WTC11 (cell line): ENCODE results near the gene IQCE. TPM values are rescaled to one million over a fixed set of nuclear protein-coding genes. Genes with fewer than 3 reads are reported as not detected.

Source experiments
- ATAC-seq: fragments of 200-7000 bp; cut with Tn5 transposase; 2 replicates; pipeline ENCODE4 v1.10.0; 2021; ENCODE audit warnings: mild to moderate bottlenecking, moderate library complexity
- CTCF ChIA-PET: fragments of 300-600 bp; sonication (Branson Sonifier 250); formaldehyde crosslinking; loops from one replicate; lab custom pipeline; 2021; ENCODE audit warnings: antibody characterized with exemption; lab: Charles Lee
- POLR2A ChIA-PET: fragments of 350-600 bp; sonication (Branson Sonifier 250); formaldehyde crosslinking; loops from one replicate; lab custom pipeline; 2021; ENCODE audit warnings: antibody characterized with exemption; lab: Charles Lee
- DNase-seq: peaks from one replicate; pipeline ENCODE4 v3.0.0; 2021; ENCODE audit warnings: low spot score
- H3K27ac Mint-ChIP-seq: 2 replicates; pipeline ENCODE4 v1.8.0; 2021; ENCODE audit warnings: mixed read lengths
- H3K27me3 Mint-ChIP-seq: 2 replicates; pipeline ENCODE4 v1.8.0; 2021; ENCODE audit warnings: low read depth, mild to moderate bottlenecking, moderate library complexity, mixed read lengths
- H3K36me3 Mint-ChIP-seq: 2 replicates; pipeline ENCODE4 v1.8.0; 2021; ENCODE audit warnings: mixed read lengths
- H3K4me1 Mint-ChIP-seq: 2 replicates; pipeline ENCODE4 v1.8.0; 2022; ENCODE audit warnings: mixed read lengths
- H3K4me3 Mint-ChIP-seq: 2 replicates; pipeline ENCODE4 v1.8.0; 2021; ENCODE audit warnings: mild to moderate bottlenecking, moderate library complexity, mixed read lengths
- H3K9me3 Mint-ChIP-seq: 2 replicates; pipeline ENCODE4 v1.8.0; 2021; ENCODE audit warnings: mixed read lengths
- CREM ChIP-seq: sonication (generic); formaldehyde crosslinking; IDR thresholded peaks from 2 replicates; pipeline ENCODE4 v1.8.1; 2022; ENCODE audit warnings: mild to moderate bottlenecking, missing genetic modification reagents, moderate library complexity
- CTCF ChIP-seq: fragments of 200-600 bp; IDR thresholded peaks from 2 replicates; pipeline ENCODE4 v1.8.0; 2022; ENCODE audit warnings: antibody characterized with exemption
- E2F5 ChIP-seq: sonication (generic); formaldehyde crosslinking; IDR thresholded peaks from 2 replicates; pipeline ENCODE4 v1.8.1; 2022; ENCODE audit warnings: mild to moderate bottlenecking, moderate library complexity, missing genetic modification reagents
- ELF4 ChIP-seq: sonication (generic); formaldehyde crosslinking; IDR thresholded peaks from 2 replicates; pipeline ENCODE4 v1.8.1; 2022; ENCODE audit warnings: low read depth, mild to moderate bottlenecking, moderate library complexity, missing genetic modification reagents
- FOXJ3 ChIP-seq: sonication (generic); formaldehyde crosslinking; IDR thresholded peaks from 2 replicates; pipeline ENCODE4 v1.9.0; 2021; ENCODE audit warnings: missing genetic modification reagents, mild to moderate bottlenecking, borderline replicate concordance
- KAT7 ChIP-seq: sonication (generic); formaldehyde crosslinking; IDR thresholded peaks from 2 replicates; pipeline ENCODE4 v1.8.1; 2023; ENCODE audit warnings: missing genetic modification reagents, mild to moderate bottlenecking, borderline replicate concordance
- MYBL2 ChIP-seq: sonication (generic); formaldehyde crosslinking; IDR thresholded peaks from 2 replicates; pipeline ENCODE4 v1.8.1; 2023; ENCODE audit warnings: mild to moderate bottlenecking, moderate library complexity, missing genetic modification reagents
- RORB ChIP-seq: fragments of 250-450 bp; sonication (Bioruptor Pico); IDR thresholded peaks from 2 replicates; pipeline ENCODE4 v1.9.0; 2021; ENCODE audit warnings: mild to moderate bottlenecking
- TEAD1 ChIP-seq: sonication (generic); formaldehyde crosslinking; IDR thresholded peaks from 2 replicates; pipeline ENCODE4 v1.8.0; 2022; ENCODE audit warnings: mild to moderate bottlenecking, missing genetic modification reagents
- ZBTB21 ChIP-seq: sonication (generic); formaldehyde crosslinking; IDR thresholded peaks from 2 replicates; pipeline ENCODE4 v1.8.1; 2023; ENCODE audit warnings: mild to moderate bottlenecking, missing genetic modification reagents, borderline replicate concordance
- ZNF423 ChIP-seq: fragments of 250-450 bp; sonication (Bioruptor Pico); IDR thresholded peaks from 2 replicates; pipeline ENCODE4 v2.1.2; 2022; ENCODE audit warnings: mild to moderate bottlenecking, moderate library complexity
- ZNF425 ChIP-seq: fragments of 250-450 bp; sonication (Bioruptor Pico); conservative IDR thresholded peaks from 2 replicates; pipeline ENCODE4 v1.9.0; 2021; ENCODE audit warnings: mild to moderate bottlenecking
- ZSCAN18 ChIP-seq: fragments of 250-450 bp; sonication (Bioruptor Pico); IDR thresholded peaks from 2 replicates; pipeline ENCODE4 v2.1.2; 2022; ENCODE audit warnings: mild to moderate bottlenecking, moderate library complexity
- total RNA-seq: library from RNA; stranded (reverse); gene quantifications from 3 replicates; pipeline ENCODE4 v1.2.3, GENCODE V29; 2021
- TF ChIP-seq, protein P1 (sequence below): sonication (generic); formaldehyde crosslinking; IDR thresholded peaks from 2 replicates; pipeline ENCODE4 v1.8.0; 2022; ENCODE audit warnings: mild to moderate bottlenecking, missing genetic modification reagents
- TF ChIP-seq, protein P2 (sequence below): sonication (generic); formaldehyde crosslinking; IDR thresholded peaks from 2 replicates; pipeline ENCODE4 v1.8.0; 2022; ENCODE audit warnings: mild to moderate bottlenecking, missing genetic modification reagents
- TF ChIP-seq, protein P3 (sequence below): fragments of 250-450 bp; sonication (Bioruptor Pico); IDR thresholded peaks from 2 replicates; pipeline ENCODE4 v1.9.0; 2021; ENCODE audit warnings: mild to moderate bottlenecking
- TF ChIP-seq, protein P4 (sequence below): sonication (generic); formaldehyde crosslinking; IDR thresholded peaks from 2 replicates; pipeline ENCODE4 v1.8.1; 2022; ENCODE audit warnings: mild to moderate bottlenecking, missing genetic modification reagents, moderate library complexity, borderline replicate concordance
- TF ChIP-seq, protein P5 (sequence below): fragments of 250-450 bp; sonication (Bioruptor Pico); IDR thresholded peaks from 2 replicates; pipeline ENCODE4 v1.9.0; 2021; ENCODE audit warnings: moderate library complexity, mild to moderate bottlenecking, inconsistent platforms, borderline replicate concordance

IQCE gene
- total RNA-seq, 1 experiment from 2014 or later: 4.4 TPM

DNA sequence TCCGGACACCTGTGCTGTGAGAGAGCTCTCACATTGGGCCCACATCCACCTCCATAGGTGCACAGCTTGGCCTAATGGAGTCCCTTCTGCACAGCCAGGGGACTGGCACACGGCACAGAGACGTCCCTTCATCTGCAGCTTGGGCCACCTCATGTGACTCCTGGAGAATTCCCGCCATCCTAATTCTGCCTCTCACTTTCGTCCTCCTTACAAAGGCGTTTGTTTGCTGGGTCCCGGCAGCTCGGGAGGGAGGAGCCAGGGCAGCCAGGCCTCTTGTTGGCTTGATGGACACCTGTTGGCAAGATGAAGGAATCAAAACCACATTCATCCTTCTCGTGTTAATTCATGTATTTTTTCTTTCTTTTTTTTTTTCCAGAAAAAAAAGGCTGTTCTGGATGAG, 42.3 kb downstream of the IQCE start (continued):
- TF ChIP-seq ZSCAN18 (CRISPR knock-in tag) (no peak), FOXJ3 (CRISPR knock-in tag) (no peak), MYBL2 (CRISPR knock-in tag) (no peak), ZBTB21 (no peak), TEAD1 (CRISPR knock-in tag) (no peak), KAT7 (no peak)
- TF ChIP-seq, protein P1, sequence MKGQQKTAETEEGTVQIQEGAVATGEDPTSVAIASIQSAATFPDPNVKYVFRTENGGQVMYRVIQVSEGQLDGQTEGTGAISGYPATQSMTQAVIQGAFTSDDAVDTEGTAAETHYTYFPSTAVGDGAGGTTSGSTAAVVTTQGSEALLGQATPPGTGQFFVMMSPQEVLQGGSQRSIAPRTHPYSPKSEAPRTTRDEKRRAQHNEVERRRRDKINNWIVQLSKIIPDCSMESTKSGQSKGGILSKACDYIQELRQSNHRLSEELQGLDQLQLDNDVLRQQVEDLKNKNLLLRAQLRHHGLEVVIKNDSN: 0 out of 2 replicates have a peak, but pooled peaks have one; percentile 18

DNA sequence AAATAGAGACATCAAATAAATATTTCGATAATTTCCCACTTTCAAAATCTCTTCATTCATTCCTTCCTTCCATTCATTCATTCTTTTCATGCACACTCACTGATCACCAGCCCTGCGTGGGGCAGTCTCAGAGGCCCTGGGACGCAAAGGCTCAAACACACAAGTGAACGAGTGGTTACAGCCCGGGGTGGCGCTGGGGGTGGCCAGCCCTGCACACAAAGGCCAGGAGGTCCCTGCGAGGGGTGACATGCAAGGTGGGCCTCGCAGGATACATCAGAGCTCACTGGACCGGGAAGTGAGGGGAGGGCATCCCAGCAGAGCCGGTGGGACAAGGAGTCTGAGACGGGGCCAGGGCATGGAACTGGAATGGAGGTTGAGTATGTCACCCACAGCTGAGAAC, 43.1 kb downstream of the IQCE start:
- CTCF ChIA-PET: interaction anchor here (1.4 to 2.3 kb wide), 3 partner anchors 10 to 133 kb away, joined by 3 to 7 read pairs (median 4); no protein-coding TSS in a partner anchor
- no peaks in the 10 kb centered on the region; the same call in 1 of the 2 replicates for H3K4me1 Mint-ChIP-seq
- H3K27ac Mint-ChIP-seq: no peak overlapping the region; the same call in 1 of the 2 replicates
- TF ChIP-seq, protein P2, sequence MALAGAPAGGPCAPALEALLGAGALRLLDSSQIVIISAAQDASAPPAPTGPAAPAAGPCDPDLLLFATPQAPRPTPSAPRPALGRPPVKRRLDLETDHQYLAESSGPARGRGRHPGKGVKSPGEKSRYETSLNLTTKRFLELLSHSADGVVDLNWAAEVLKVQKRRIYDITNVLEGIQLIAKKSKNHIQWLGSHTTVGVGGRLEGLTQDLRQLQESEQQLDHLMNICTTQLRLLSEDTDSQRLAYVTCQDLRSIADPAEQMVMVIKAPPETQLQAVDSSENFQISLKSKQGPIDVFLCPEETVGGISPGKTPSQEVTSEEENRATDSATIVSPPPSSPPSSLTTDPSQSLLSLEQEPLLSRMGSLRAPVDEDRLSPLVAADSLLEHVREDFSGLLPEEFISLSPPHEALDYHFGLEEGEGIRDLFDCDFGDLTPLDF: no peak
- TF ChIP-seq CREM (CRISPR knock-in tag) (no peak), E2F5 (no peak), CTCF (no peak)
- TF ChIP-seq, protein P3, sequence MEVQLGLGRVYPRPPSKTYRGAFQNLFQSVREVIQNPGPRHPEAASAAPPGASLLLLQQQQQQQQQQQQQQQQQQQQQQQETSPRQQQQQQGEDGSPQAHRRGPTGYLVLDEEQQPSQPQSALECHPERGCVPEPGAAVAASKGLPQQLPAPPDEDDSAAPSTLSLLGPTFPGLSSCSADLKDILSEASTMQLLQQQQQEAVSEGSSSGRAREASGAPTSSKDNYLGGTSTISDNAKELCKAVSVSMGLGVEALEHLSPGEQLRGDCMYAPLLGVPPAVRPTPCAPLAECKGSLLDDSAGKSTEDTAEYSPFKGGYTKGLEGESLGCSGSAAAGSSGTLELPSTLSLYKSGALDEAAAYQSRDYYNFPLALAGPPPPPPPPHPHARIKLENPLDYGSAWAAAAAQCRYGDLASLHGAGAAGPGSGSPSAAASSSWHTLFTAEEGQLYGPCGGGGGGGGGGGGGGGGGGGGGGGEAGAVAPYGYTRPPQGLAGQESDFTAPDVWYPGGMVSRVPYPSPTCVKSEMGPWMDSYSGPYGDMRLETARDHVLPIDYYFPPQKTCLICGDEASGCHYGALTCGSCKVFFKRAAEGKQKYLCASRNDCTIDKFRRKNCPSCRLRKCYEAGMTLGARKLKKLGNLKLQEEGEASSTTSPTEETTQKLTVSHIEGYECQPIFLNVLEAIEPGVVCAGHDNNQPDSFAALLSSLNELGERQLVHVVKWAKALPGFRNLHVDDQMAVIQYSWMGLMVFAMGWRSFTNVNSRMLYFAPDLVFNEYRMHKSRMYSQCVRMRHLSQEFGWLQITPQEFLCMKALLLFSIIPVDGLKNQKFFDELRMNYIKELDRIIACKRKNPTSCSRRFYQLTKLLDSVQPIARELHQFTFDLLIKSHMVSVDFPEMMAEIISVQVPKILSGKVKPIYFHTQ: no peak
- TF ChIP-seq, all 79 proteins: peak for 0
- H3K36me3 Mint-ChIP-seq: no peaks in the 10 kb centered on the region
- no peak overlapping the region for H3K4me3 Mint-ChIP-seq
- POLR2A ChIA-PET: no interaction called here
- ATAC-seq (no peak), DNase-seq (no peak)
- H3K9me3 Mint-ChIP-seq: no peaks in the 10 kb centered on the region
- H3K27me3 Mint-ChIP-seq: no peaks in the 10 kb centered on the region

GRCh38 chr7:2602406-2603043, 43.7 kb downstream of the IQCE start:
- H3K4me3 Mint-ChIP-seq: no peak overlapping the region
- no peaks in the 10 kb centered on the region; the same call in 1 of the 2 replicates for H3K4me1 Mint-ChIP-seq
- ATAC-seq: no peak
- CTCF ChIA-PET: interaction anchor here (0.7 to 2.3 kb wide), 3 partner anchors 68 to 107 kb away, joined by 3 to 7 read pairs (median 4); no protein-coding TSS in a partner anchor
- DNase-seq: no peak
- POLR2A ChIA-PET: no interaction called here
- H3K9me3 Mint-ChIP-seq: no peaks in the 10 kb centered on the region
- no peak overlapping the region for H3K27ac Mint-ChIP-seq
- no peaks in the 10 kb centered on the region for H3K27me3 Mint-ChIP-seq
- H3K36me3 Mint-ChIP-seq: no peaks in the 10 kb centered on the region
- TF ChIP-seq, protein P4, sequence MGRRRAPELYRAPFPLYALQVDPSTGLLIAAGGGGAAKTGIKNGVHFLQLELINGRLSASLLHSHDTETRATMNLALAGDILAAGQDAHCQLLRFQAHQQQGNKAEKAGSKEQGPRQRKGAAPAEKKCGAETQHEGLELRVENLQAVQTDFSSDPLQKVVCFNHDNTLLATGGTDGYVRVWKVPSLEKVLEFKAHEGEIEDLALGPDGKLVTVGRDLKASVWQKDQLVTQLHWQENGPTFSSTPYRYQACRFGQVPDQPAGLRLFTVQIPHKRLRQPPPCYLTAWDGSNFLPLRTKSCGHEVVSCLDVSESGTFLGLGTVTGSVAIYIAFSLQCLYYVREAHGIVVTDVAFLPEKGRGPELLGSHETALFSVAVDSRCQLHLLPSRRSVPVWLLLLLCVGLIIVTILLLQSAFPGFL (CRISPR knock-in tag): no peak
- TF ChIP-seq, protein P5, sequence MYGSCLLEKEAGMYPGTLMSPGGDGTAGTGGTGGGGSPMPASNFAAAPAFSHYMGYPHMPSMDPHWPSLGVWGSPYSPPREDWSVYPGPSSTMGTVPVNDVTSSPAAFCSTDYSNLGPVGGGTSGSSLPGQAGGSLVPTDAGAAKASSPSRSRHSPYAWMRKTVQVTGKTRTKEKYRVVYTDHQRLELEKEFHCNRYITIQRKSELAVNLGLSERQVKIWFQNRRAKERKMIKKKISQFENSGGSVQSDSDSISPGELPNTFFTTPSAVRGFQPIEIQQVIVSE (CRISPR knock-in tag): no peak
- TF ChIP-seq ZNF423 (no peak), RORB (CRISPR knock-in tag) (no peak), ZNF425 (CRISPR knock-in tag) (no peak), ELF4 (CRISPR knock-in tag) (no peak)
